Osteoblast (primary cell): ENCODE results near the gene TCEAL7. TPM values are rescaled to one million over a fixed set of nuclear protein-coding genes. Genes with fewer than 3 reads are reported as not detected.
"Not testable (repeated sequence)": the region's sequence is repeated elsewhere in the genome, so short reads cannot be mapped to it uniquely, and the experiment has no call there.

Experiments
- DNase-seq: peaks from one replicate; pipeline ENCODE4 v3.0.0; 2011; ENCODE audit warnings: low spot score, mixed read lengths; ENCODE audit not compliant: insufficient read length; ENCODE audit errors: missing footprints
- H2AFZ ChIP-seq: 2 replicates; pipeline ENCODE4 v1.6.0; 2011; ENCODE audit warnings: mild to moderate bottlenecking, low read length
- H3K27ac ChIP-seq: 2 replicates; pipeline ENCODE4 v1.5.1; 2011; ENCODE audit warnings: mild to moderate bottlenecking, low read depth, low read length, moderate library complexity
- H3K27me3 ChIP-seq: 2 replicates; pipeline ENCODE4 v1.6.0; 2012; ENCODE audit warnings: mild to moderate bottlenecking, control low read depth, inconsistent platforms, low read length, moderate library complexity; ENCODE audit not compliant: insufficient read depth
- H3K36me3 ChIP-seq: 2 replicates; pipeline ENCODE4 v1.5.1; 2011; ENCODE audit warnings: mild to moderate bottlenecking, low read length, control low read depth, moderate library complexity; ENCODE audit not compliant: insufficient read depth
- H3K4me1 ChIP-seq: 2 replicates; pipeline ENCODE4 v1.5.1; 2011; ENCODE audit warnings: mild to moderate bottlenecking, low read length, control low read depth, moderate library complexity; ENCODE audit not compliant: insufficient read depth
- H3K4me2 ChIP-seq: 2 replicates; pipeline ENCODE4 v1.6.0; 2011; ENCODE audit warnings: mild to moderate bottlenecking, low read length; ENCODE audit not compliant: insufficient read depth
- H3K4me3 ChIP-seq: fragments of 200-600 bp; sonication (generic); 3 replicates; pipeline ENCODE4 v1.5.1; 2012; ENCODE audit warnings: mild to moderate bottlenecking, low read length, inconsistent platforms; ENCODE audit not compliant: insufficient read depth
- H3K79me2 ChIP-seq: 2 replicates; pipeline ENCODE4 v1.6.0; 2012; ENCODE audit warnings: mild to moderate bottlenecking, low read length, control low read depth, inconsistent platforms; ENCODE audit not compliant: insufficient read depth
- H3K9me3 ChIP-seq: 2 replicates; pipeline ENCODE4 v1.5.1; 2011; ENCODE audit warnings: low read depth, low read length, control low read depth
- H4K20me1 ChIP-seq: 2 replicates; pipeline ENCODE4 v1.6.0; 2012; ENCODE audit warnings: mild to moderate bottlenecking, low read length, control low read depth; ENCODE audit not compliant: insufficient read depth
- total RNA-seq: library from RNA; depleted of rRNA; stranded (reverse); fragments of >200 nt; gene quantifications from 2 replicates; pipeline ENCODE4 v1.2.3, GENCODE V29; 2012
- TF ChIP-seq, protein P1 (sequence below): IDR thresholded peaks from 2 replicates; pipeline ENCODE4 v1.5.1; 2011; ENCODE audit warnings: mild to moderate bottlenecking, low read depth, low read length, moderate library complexity; ENCODE audit errors: extremely low read depth

TCEAL7 gene, protein sequence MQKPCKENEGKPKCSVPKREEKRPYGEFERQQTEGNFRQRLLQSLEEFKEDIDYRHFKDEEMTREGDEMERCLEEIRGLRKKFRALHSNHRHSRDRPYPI
- total RNA-seq = 6.5 and 10.0 TPM in 2 replicates

DNA sequence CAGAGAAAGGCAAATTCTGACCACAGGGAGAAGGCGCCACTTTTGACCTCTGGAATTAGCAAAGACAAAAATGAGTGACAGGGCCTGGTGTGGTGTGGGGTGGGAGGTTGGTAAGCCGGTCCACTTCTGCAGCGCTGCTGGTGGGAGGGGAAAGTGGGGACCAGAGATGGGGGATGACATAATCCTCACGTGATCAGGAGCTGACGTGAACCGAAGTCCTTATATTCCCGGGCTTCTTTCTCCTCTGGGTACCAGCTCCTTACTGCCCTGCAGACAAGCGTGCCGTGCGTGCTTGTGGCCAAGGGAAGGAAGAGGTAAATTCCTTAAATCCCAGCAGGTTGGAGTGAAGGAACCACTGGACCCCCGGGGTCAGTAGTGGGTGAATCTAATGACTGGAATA, at the start of gene TCEAL7:
Gene TCEAL7 (plus strand): TSS at position 249 of the 400 bp plus-strand sequence. CDS start 1,165 bp downstream, outside the sequence.
- Histone ChIP-seq H3K9me3 (no peaks in the 10 kb centered on the region), H3K79me2 (no peaks in the 10 kb centered on the region), H3K4me2 (peak within 1 kb of the TSS; percentile 64), H2AFZ (peak within 1 kb of the TSS; percentile 80), H3K27ac (no peak within 1 kb of the TSS), H3K4me1 (no peaks in the 10 kb centered on the region), H4K20me1 (no peaks in the 10 kb centered on the region), H3K4me3 (peak within 1 kb of the TSS; percentile 54), H3K27me3 (peaks cover 28% of the 10 kb centered on the region), H3K36me3 (no peaks in the 10 kb centered on the region)
- TF ChIP-seq, protein P1, sequence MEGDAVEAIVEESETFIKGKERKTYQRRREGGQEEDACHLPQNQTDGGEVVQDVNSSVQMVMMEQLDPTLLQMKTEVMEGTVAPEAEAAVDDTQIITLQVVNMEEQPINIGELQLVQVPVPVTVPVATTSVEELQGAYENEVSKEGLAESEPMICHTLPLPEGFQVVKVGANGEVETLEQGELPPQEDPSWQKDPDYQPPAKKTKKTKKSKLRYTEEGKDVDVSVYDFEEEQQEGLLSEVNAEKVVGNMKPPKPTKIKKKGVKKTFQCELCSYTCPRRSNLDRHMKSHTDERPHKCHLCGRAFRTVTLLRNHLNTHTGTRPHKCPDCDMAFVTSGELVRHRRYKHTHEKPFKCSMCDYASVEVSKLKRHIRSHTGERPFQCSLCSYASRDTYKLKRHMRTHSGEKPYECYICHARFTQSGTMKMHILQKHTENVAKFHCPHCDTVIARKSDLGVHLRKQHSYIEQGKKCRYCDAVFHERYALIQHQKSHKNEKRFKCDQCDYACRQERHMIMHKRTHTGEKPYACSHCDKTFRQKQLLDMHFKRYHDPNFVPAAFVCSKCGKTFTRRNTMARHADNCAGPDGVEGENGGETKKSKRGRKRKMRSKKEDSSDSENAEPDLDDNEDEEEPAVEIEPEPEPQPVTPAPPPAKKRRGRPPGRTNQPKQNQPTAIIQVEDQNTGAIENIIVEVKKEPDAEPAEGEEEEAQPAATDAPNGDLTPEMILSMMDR = no peak
- DNase-seq = no peak

DNA sequence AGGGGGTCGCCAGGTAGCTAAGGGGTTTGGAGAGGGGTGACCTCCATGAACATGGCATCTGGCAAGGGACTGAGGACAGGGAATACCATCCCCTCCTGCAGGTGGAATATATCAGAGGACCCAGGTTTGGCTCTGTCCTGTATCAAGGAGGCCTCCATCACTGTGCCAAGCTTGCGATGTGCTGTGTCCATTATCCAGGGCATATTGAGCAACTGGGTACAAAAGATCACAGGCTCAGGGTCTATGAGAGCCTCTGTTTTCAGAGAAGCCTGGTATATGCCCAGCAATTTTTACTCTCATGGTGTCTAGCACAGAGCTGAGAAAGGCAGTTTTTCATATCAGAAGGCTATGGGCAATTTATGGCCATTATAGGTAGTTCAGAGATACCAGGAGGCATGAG, 36.9 kb upstream of the TCEAL7 start:
- no peaks in the 10 kb centered on the region for H4K20me1 ChIP-seq
- no peaks in the 10 kb centered on the region for H3K4me1 ChIP-seq
- no peak overlapping the region for H3K27ac ChIP-seq
- H3K27me3 ChIP-seq = peaks cover 17% of the 10 kb centered on the region
- no peak overlapping the region for H3K4me2 ChIP-seq
- no peak overlapping the region for H2AFZ ChIP-seq
- no peaks in the 10 kb centered on the region for H3K36me3 ChIP-seq
- H3K79me2 ChIP-seq = no peaks in the 10 kb centered on the region
- DNase-seq = no peak
- no peaks in the 10 kb centered on the region for H3K9me3 ChIP-seq
- H3K4me3 ChIP-seq = no peak overlapping the region
- TF ChIP-seq, protein P1 = no peak

DNA sequence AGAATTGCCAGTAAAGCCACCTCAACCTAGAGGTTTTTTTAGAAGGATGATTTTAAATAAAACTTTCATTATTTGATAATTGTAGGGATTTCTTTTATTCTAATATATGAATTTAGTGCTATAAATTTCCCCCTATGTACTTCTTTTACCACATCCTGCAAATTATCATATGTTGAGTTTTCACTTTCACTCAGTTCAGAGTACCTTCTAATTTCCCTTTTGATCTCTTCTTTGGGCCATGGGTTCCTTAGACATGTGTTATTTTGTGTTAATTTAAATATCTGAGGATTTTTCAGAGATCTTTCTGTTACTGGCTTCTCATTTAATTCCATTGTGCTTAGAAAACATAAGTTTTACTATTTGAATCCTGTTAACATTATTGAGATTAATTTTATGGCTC, 25.3 kb upstream of the TCEAL7 start:
- Histone ChIP-seq H3K79me2 (no peaks in the 10 kb centered on the region), H3K4me2 (no peak overlapping the region), H4K20me1 (no peaks in the 10 kb centered on the region), H3K27me3 (peaks cover 23% of the 10 kb centered on the region), H3K27ac (no peak overlapping the region), H3K4me3 (no peak overlapping the region), H3K9me3 (no peaks in the 10 kb centered on the region), H3K4me1 (no peaks in the 10 kb centered on the region), H2AFZ (no peak overlapping the region), H3K36me3 (no peaks in the 10 kb centered on the region)
- DNase-seq = no peak
- TF ChIP-seq, protein P1 = no peak

DNA sequence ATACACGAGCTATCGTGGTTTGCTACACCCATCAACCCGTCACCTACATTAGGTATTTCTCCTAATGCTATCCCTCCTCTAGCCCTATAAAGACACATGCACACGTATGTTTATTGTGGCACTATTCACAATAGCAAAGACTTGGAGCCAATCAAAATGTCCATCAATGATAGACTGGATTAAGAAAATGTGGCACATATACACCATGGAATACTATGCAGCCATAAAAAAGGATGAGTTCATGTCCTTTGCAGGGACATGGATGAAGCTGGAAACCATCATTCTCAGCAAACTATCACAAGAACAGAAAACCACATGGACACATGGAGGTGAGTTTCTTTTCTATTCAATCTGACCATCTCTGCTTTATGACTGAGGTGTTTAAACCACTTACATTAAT, 24.4 kb upstream of the TCEAL7 start:
- not testable (repeated sequence) for H3K79me2 ChIP-seq, H3K4me2 ChIP-seq, H4K20me1 ChIP-seq, H3K9me3 ChIP-seq, DNase-seq, H3K4me3 ChIP-seq, H3K4me1 ChIP-seq, H2AFZ ChIP-seq, H3K27ac ChIP-seq, H3K36me3 ChIP-seq
- H3K27me3 ChIP-seq = peaks cover 18% of the 10 kb centered on the region
